ENCODE data around the gene PRSS22.

DNA sequence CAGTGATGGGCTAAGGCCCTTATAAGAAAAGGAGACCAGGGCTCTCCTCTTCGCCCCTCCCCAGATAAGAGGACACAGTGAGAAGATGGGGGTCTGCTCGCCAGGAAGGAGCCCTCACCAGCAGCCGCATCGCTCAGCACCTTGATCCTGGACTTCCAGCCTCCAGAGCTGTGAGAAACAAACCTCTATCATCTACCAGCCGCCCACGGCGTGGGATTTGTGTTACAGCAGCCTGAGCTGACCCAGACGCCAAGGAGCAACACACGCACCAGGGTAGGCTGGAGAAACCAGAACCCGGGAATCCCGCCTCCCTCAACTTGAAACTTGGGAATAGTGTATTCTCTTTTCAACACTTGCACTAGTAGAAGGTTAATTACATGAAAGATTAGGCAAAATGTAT, 32.1 kb downstream of the PRSS22 start:
- no peak for TF ChIP-seq REST (IDR thresholded peaks at IDR 0.05; ENCODE audit: unreplicated experiment)
- TF ChIP-seq CTCF (conservative IDR thresholded peaks at IDR 0.05; ENCODE audit: low read depth in 2 of 2) = no peak
- no peak for TF ChIP-seq EZH2 (IDR thresholded peaks at IDR 0.05; ENCODE audit: low read depth, unreplicated experiment)
- no peak for TF ChIP-seq JUNB (IDR thresholded peaks at IDR 0.05; ENCODE audit: unreplicated experiment)
- no peak for TF ChIP-seq ZNF331 (CRISPR knock-in tag; IDR thresholded peaks at IDR 0.05; ENCODE audit: low read depth)
- TF ChIP-seq POLR2AphosphoS5 (IDR thresholded peaks at IDR 0.05; ENCODE audit: low read depth) = no peak
- no peak for TF ChIP-seq EZH2phosphoT487 (IDR thresholded peaks at IDR 0.05; ENCODE audit: unreplicated experiment)

All from GM23338 (cell line).